ENCODE results near the gene PTOV1.

Gene PTOV1

DNA sequence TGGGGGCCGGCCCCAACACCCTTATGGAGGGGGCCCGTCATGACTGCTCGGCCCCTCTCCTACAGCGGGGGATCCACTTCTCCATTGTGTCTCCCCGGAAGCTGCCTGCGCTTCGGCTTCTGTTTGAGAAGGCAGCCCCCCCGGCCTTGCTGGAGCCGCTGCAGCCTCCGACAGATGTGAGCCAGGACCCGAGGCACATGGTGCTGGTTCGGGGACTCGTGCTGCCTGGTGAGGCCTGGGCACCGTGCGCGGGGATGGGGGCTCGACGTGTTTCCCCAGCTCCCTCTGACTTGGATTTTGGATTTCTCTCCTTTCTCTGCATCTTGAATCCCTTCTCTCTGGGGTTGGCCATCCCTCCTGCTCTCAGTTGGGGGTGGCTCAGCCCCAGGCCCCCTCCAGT lies 21.2 kb upstream of the PTOV1 start:
- Histone ChIP-seq H3K4me3 (replicated peaks; ENCODE audit: insufficient read depth, low read length) (no peak overlapping the region), H3K27me3 (ENCODE audit: insufficient read depth, poor library complexity, severe bottlenecking) (no peaks in the 10 kb centered on the region), H3K27ac (replicated peaks) (no peak overlapping the region)
- TF ChIP-seq SPI1 (IDR thresholded peaks at IDR 0.05; ENCODE audit: borderline replicate concordance, low read depth) = no peak
- no peak for DNase-seq (ENCODE audit: low read depth in 1 of 2, low spot score in 1 of 2)

DNA sequence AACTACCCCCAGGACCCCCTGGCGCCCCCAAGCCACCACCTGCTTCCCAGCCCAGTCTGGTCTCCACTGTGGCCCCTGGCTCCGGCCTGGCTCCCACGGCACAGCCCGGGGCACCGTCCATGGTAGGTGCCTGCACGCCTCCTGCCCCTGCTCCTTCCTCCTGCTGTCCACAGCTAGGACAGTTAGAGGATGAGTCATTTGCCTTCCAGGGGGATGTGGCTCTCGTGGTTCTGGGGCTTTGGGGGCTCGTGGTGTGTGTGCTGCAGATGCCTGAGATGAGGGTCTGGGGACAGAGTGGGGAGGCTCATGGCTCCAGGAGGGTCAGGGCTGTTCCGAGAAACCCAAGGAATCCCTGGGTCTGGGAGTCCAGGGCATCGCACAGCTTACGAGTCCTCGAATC lies 20.2 kb upstream of the PTOV1 start:
- Histone ChIP-seq H3K27ac (replicated peaks) (no peak overlapping the region), H3K4me3 (replicated peaks; ENCODE audit: insufficient read depth, low read length) (no peak overlapping the region), H3K27me3 (ENCODE audit: insufficient read depth, poor library complexity, severe bottlenecking) (no peaks in the 10 kb centered on the region)
- TF ChIP-seq, protein P1, sequence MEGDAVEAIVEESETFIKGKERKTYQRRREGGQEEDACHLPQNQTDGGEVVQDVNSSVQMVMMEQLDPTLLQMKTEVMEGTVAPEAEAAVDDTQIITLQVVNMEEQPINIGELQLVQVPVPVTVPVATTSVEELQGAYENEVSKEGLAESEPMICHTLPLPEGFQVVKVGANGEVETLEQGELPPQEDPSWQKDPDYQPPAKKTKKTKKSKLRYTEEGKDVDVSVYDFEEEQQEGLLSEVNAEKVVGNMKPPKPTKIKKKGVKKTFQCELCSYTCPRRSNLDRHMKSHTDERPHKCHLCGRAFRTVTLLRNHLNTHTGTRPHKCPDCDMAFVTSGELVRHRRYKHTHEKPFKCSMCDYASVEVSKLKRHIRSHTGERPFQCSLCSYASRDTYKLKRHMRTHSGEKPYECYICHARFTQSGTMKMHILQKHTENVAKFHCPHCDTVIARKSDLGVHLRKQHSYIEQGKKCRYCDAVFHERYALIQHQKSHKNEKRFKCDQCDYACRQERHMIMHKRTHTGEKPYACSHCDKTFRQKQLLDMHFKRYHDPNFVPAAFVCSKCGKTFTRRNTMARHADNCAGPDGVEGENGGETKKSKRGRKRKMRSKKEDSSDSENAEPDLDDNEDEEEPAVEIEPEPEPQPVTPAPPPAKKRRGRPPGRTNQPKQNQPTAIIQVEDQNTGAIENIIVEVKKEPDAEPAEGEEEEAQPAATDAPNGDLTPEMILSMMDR (IDR thresholded peaks at IDR 0.05; ENCODE audit: insufficient read depth, low read length) = no peak
- TF ChIP-seq POLR2AphosphoS5 (IDR thresholded peaks at IDR 0.05; ENCODE audit: low read depth) (no peak), GABPA (IDR thresholded peaks at IDR 0.05; ENCODE audit: low read depth) (no peak), SPI1 (IDR thresholded peaks at IDR 0.05; ENCODE audit: borderline replicate concordance, low read depth) (no peak)
- TF ChIP-seq, protein P2, sequence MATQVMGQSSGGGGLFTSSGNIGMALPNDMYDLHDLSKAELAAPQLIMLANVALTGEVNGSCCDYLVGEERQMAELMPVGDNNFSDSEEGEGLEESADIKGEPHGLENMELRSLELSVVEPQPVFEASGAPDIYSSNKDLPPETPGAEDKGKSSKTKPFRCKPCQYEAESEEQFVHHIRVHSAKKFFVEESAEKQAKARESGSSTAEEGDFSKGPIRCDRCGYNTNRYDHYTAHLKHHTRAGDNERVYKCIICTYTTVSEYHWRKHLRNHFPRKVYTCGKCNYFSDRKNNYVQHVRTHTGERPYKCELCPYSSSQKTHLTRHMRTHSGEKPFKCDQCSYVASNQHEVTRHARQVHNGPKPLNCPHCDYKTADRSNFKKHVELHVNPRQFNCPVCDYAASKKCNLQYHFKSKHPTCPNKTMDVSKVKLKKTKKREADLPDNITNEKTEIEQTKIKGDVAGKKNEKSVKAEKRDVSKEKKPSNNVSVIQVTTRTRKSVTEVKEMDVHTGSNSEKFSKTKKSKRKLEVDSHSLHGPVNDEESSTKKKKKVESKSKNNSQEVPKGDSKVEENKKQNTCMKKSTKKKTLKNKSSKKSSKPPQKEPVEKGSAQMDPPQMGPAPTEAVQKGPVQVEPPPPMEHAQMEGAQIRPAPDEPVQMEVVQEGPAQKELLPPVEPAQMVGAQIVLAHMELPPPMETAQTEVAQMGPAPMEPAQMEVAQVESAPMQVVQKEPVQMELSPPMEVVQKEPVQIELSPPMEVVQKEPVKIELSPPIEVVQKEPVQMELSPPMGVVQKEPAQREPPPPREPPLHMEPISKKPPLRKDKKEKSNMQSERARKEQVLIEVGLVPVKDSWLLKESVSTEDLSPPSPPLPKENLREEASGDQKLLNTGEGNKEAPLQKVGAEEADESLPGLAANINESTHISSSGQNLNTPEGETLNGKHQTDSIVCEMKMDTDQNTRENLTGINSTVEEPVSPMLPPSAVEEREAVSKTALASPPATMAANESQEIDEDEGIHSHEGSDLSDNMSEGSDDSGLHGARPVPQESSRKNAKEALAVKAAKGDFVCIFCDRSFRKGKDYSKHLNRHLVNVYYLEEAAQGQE (IDR thresholded peaks at IDR 0.05; ENCODE audit: insufficient replicate concordance, low read depth) = no peak
- no peak for DNase-seq (ENCODE audit: low read depth in 1 of 2, low spot score in 1 of 2)

DNA sequence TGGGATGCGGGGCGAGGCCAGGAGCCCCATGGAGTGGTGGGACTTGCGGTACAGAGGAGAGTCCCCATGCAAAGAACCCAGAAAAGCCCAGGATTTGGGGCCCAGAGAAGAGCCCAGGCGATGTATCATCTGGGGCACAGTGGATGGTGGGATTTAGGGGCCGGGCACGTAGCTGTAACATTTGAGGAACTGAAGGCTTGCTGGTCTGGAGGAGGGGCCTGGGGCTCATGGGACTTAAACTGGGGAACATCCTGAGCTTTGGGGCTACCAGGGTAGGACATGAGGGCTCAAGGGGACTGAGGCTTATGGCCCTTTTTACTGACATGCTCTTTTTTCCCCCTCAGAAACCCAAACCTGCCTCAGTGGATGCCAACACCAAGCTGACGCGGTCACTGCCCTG lies 19.4 kb upstream of the PTOV1 start:
- H3K27me3 ChIP-seq (ENCODE audit: insufficient read depth, poor library complexity, severe bottlenecking) = no peaks in the 10 kb centered on the region
- DNase-seq (ENCODE audit: low read depth in 1 of 2, low spot score in 1 of 2) = peak in 1 of 2 experiments; percentile 49
- no peak overlapping the region for H3K4me3 ChIP-seq (replicated peaks; ENCODE audit: insufficient read depth, low read length)
- TF ChIP-seq, protein P1 (IDR thresholded peaks at IDR 0.05; ENCODE audit: insufficient read depth, low read length) = no peak
- no peak for TF ChIP-seq GABPA (IDR thresholded peaks at IDR 0.05; ENCODE audit: low read depth)
- peak; percentile 72; the same call in 1 of the 2 replicates for TF ChIP-seq SPI1 (IDR thresholded peaks at IDR 0.05; ENCODE audit: borderline replicate concordance, low read depth)
- TF ChIP-seq, protein P2 (IDR thresholded peaks at IDR 0.05; ENCODE audit: insufficient replicate concordance, low read depth) = no peak
- no peak for TF ChIP-seq POLR2AphosphoS5 (IDR thresholded peaks at IDR 0.05; ENCODE audit: low read depth)
- peak overlapping the region; percentile 81 for H3K27ac ChIP-seq (replicated peaks)

DNA sequence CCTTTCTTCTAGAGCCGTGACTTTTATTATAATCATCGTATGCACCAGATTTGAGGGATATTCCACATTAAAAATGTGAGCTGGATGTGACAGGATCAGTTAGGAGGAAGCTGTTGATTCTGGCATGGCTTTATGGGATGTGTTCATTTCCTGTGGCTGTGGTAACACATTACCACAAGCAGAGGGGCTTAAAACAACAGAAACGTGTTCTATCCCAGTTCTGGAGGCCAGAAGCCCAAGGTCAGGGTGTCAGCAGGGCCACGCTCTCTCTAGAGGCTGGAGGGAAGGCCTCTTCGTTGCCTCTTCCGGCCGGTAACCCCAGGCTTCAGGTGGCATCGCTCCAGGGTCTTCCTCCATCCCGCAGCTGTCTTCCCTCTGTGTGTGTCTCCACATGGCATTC lies 18.4 kb upstream of the PTOV1 start:
- peak overlapping the region; percentile 81 for H3K27ac ChIP-seq (replicated peaks)
- H3K27me3 ChIP-seq (ENCODE audit: insufficient read depth, poor library complexity, severe bottlenecking) = no peaks in the 10 kb centered on the region
- TF ChIP-seq, protein P2 (IDR thresholded peaks at IDR 0.05; ENCODE audit: insufficient replicate concordance, low read depth) = no peak
- TF ChIP-seq POLR2AphosphoS5 (IDR thresholded peaks at IDR 0.05; ENCODE audit: low read depth) (no peak), SPI1 (IDR thresholded peaks at IDR 0.05; ENCODE audit: borderline replicate concordance, low read depth) (no peak), GABPA (IDR thresholded peaks at IDR 0.05; ENCODE audit: low read depth) (no peak)
- TF ChIP-seq, protein P1 (IDR thresholded peaks at IDR 0.05; ENCODE audit: insufficient read depth, low read length) = no peak
- peak in 1 of 2 experiments; percentile 69 for DNase-seq (ENCODE audit: low read depth in 1 of 2, low spot score in 1 of 2)
- H3K4me3 ChIP-seq (replicated peaks; ENCODE audit: insufficient read depth, low read length) = no peak overlapping the region
